Common myeloid progenitor, CD34-positive (primary cell): ENCODE data around the gene RELA.
A peak's percentile ranks its signal among the peaks of the same experiment; 100 is the strongest.

Experiments
- CTCF ChIA-PET: fragments of 350-600 bp; sonication (Branson Sonifier 250); formaldehyde crosslinking; loops from one replicate; lab custom pipeline; 2021; ENCODE audit warnings: antibody characterized with exemption; lab: Charles Lee
- POLR2A ChIA-PET: fragments of 350-600 bp; sonication (Branson Sonifier 250); formaldehyde crosslinking; loops from one replicate; lab custom pipeline; 2021; ENCODE audit warnings: antibody characterized with exemption; lab: Charles Lee
- DNase-seq, 3 donors: peaks; one replicate each; pipeline versions ENCODE4 v3.0.0 to v3.0.0-alpha.2; 2013
- H3K27ac ChIP-seq, 2 experiments: 1 replicate in 1 of 2; 2 replicates in 1 of 2; pipeline ENCODE4 v1.7.0; 2013; ENCODE audit warnings: inconsistent platforms in 2 of 2, low read length in 2 of 2, mild to moderate bottlenecking in 2 of 2, low read depth in 1 of 2, moderate library complexity in 1 of 2; ENCODE audit not compliant: severe bottlenecking in 2 of 2, insufficient read depth in 1 of 2, poor library complexity in 1 of 2
- H3K27me3 ChIP-seq, 5 experiments: replicated peaks in 2 of 5; 1 replicate in 3 of 5; 2 replicates in 2 of 5; pipeline versions ENCODE4 v1.6.1 to v1.7.0; 2013; ENCODE audit warnings: low read length in 4 of 5, mild to moderate bottlenecking in 2 of 5, moderate library complexity in 2 of 5, inconsistent platforms in 1 of 5; ENCODE audit not compliant: insufficient read depth in 5 of 5, control insufficient read depth in 4 of 5
- H3K36me3 ChIP-seq, 4 experiments: 1 replicate in 2 of 4; 2 replicates in 2 of 4; pipeline versions ENCODE4 v1.6.1 to v1.7.0; 2013; ENCODE audit warnings: low read length in 3 of 4, control low read depth in 1 of 4, mild to moderate bottlenecking in 1 of 4; ENCODE audit not compliant: control insufficient read depth in 4 of 4, insufficient read depth in 4 of 4
- H3K4me1 ChIP-seq, 4 experiments: 1 replicate in 3 of 4; 2 replicates in 1 of 4; pipeline versions ENCODE4 v1.6.1 to v1.7.1; 2013; ENCODE audit warnings: low read length in 3 of 4, mild to moderate bottlenecking in 3 of 4, control low read depth in 1 of 4, inconsistent platforms in 1 of 4, moderate library complexity in 1 of 4; ENCODE audit not compliant: control insufficient read depth in 4 of 4, insufficient read depth in 4 of 4; ENCODE audit errors: control extremely low read depth in 1 of 4
- H3K4me3 ChIP-seq, 7 experiments: 1 replicate in 4 of 7; 2 replicates in 3 of 7; pipeline versions ENCODE4 v1.5.1 to v1.7.0; 2013; ENCODE audit warnings: mild to moderate bottlenecking in 7 of 7, low read length in 6 of 7, moderate library complexity in 6 of 7, inconsistent platforms in 2 of 7, low read depth in 2 of 7, control low read depth in 1 of 7; ENCODE audit not compliant: insufficient read depth in 4 of 7, control insufficient read depth in 1 of 7; ENCODE audit errors: extremely low read depth in 1 of 7
- H3K9me3 ChIP-seq, 5 experiments: 1 replicate in 4 of 5; 2 replicates in 1 of 5; pipeline versions ENCODE4 v1.6.1 to v1.7.1; 2013; ENCODE audit warnings: low read length in 4 of 5, mild to moderate bottlenecking in 2 of 5, inconsistent platforms in 1 of 5, low read depth in 1 of 5, moderate library complexity in 1 of 5; ENCODE audit not compliant: control insufficient read depth in 4 of 5, insufficient read depth in 2 of 5; ENCODE audit errors: control extremely low read depth in 1 of 5
- WGBS: methylation state at CpG from one replicate; pipeline ENCODE4 v1.1.5; 2013; ENCODE audit not compliant: insufficient coverage; 5-methylcytosine and 5-hydroxymethylcytosine counted together

Gene RELA

DNA sequence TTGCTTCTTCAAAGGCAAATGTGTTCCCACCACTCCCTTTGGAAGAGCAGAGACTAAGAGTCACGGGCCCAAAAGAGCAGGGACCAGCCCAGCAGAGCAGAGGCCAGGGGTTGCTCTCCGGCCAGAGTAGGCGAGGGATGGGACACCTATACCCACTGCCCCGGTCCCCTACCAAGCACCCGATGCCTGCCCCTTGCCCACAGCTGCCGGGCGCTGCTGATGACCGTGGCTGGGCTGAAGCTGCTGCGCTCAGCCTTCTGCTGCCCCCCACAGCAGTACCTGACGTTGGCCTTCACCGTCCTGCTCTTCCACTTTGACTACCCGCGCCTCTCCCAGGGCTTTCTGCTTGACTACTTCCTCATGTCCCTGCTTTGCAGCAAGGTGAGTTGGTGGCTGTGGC, 35.5 kb downstream of the RELA start:
- no peaks in the 10 kb centered on the region for H3K9me3 ChIP-seq
- ChIA-PET CTCF (interaction anchor here (0.6 to 7.7 kb wide), 18 partner anchors 11 to 259 kb away, joined by 3 to 56 read pairs (median 7); partner anchors contain the start of genes KAT5, PCNX3, RELA and SIPA1), POLR2A (no interaction called here)
- 96% methylated on average over 12 of the region's 13 CpGs for WGBS
- H3K27me3 ChIP-seq: no peaks in the 10 kb centered on the region
- H3K4me1 ChIP-seq: peaks cover 0 to 5% (median 2%) of the 10 kb centered on the region in 4 experiments
- no peak overlapping the region for H3K27ac ChIP-seq
- no peak overlapping the region for H3K4me3 ChIP-seq
- H3K36me3 ChIP-seq: peaks cover 16 to 93% (median 58%) of the 10 kb centered on the region in 4 experiments
- no peak for DNase-seq

DNA sequence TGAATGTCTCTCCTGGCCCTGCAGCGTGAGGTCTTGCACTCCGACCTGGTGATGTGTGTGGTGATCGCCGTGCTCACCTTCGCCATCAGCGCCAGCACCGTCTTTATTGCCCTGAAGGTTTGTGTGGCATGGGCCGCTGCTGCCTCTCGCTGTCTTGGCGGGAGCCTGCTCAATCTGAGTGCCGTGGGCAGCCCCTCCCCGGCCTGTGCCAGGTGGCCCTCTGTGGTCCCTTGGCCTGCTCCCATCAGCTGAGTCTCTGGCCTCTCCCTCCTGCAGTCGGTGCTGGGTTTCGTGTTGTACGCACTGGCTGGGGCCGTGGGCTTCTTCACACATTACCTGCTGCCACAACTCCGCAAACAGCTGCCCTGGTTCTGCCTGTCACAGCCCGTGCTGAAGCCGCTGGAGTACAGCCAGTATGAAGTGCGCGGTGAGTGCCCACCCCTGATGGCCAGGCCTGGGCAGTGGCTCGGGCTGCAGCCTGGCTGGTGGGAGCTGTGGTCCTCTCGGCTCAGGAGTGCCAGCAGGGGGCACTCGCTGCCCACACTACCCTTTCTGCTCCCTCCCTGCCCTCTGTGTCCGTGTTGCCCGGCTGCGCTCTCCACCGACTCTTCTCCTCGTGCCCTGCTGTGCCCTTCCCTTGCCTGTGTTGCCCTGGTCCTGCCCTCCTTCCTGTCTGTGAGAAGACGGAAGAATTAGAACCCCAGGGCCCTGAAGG, 36.9 kb downstream of the RELA start:
- ChIA-PET CTCF (interaction anchor here (0.7 to 7.7 kb wide), 29 partner anchors 9 to 261 kb away, joined by 3 to 56 read pairs (median 5); partner anchors contain the start of genes KAT5, PCNX3, RELA and SIPA1), POLR2A (interaction anchor here (1.0 to 1.5 kb wide), 2 partner anchors 10 to 27 kb away, joined by 4 to 13 read pairs; partner anchors contain the start of gene PCNX3)
- peak in 2 of 3 donors; percentile 73 to 81 for DNase-seq
- no peaks in the 10 kb centered on the region for H3K27me3 ChIP-seq
- no peak overlapping the region for H3K27ac ChIP-seq
- no peak overlapping the region for H3K4me3 ChIP-seq
- peaks cover 16 to 95% (median 57%) of the 10 kb centered on the region in 4 experiments for H3K36me3 ChIP-seq
- 66% methylated on average over 29 of the region's 30 CpGs for WGBS
- H3K4me1 ChIP-seq: peaks cover 0 to 5% (median 2%) of the 10 kb centered on the region in 4 experiments
- no peaks in the 10 kb centered on the region for H3K9me3 ChIP-seq

DNA sequence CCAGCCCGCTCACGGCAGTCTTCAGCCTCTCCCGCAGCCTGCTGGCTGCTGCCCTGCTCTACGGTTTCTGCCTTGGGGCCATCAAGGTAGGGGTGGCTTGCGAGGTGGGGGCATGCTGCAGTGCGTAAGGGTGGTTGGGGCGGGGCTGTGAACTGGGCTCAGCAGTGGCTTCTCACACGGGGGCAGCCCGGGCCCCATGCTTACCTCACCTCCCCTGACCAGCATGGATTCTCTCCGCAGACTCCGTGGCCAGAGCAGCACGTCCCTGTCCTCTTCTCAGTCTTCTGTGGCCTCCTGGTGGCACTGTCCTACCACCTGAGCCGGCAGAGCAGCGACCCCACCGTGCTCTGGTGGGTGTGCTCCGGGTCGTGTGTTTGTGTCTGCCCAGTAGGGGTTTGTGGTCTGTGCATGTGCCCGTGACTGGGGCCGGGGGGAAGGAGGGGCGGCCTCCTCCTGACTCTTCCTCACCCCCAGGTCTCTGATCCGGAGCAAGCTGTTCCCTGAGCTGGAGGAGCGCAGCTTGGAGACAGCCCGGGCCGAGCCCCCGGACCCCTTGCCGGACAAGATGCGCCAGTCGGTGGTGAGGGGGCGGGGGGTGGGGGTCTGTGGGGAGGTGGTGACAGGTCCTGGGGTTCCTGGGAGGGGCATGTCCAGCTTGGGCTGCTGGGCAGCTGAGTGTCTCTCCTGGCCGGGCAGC, 37.6 kb downstream of the RELA start:
- ChIA-PET POLR2A (interaction anchor here (1.0 to 1.5 kb wide), 2 partner anchors 10 to 28 kb away, joined by 4 to 13 read pairs; partner anchors contain the start of gene PCNX3), CTCF (interaction anchor here (0.8 to 7.7 kb wide), 23 partner anchors 8 to 257 kb away, joined by 3 to 56 read pairs (median 6); partner anchors contain the start of genes KAT5, PCNX3, RELA and SIPA1)
- Histone ChIP-seq H3K27ac (no peak overlapping the region), H3K4me1 (peaks cover 0 to 5% (median 2%) of the 10 kb centered on the region in 4 experiments), H3K4me3 (no peak overlapping the region), H3K9me3 (no peaks in the 10 kb centered on the region), H3K36me3 (peaks cover 18 to 95% (median 56%) of the 10 kb centered on the region in 4 experiments), H3K27me3 (no peaks in the 10 kb centered on the region)
- 88% methylated on average over 15 of the region's 30 CpGs for WGBS
- no peak for DNase-seq

GRCh38 chr11:65623852-65624616, 38.7 kb downstream of the RELA start:
- Histone ChIP-seq H3K27ac (no peak overlapping the region), H3K9me3 (no peaks in the 10 kb centered on the region), H3K27me3 (no peaks in the 10 kb centered on the region), H3K4me3 (no peak overlapping the region), H3K36me3 (peaks cover 15 to 95% (median 59%) of the 10 kb centered on the region in 4 experiments), H3K4me1 (peaks cover 0 to 5% (median 2%) of the 10 kb centered on the region in 4 experiments)
- ChIA-PET CTCF (interaction anchor here (1.1 to 7.7 kb wide), 9 partner anchors 8 to 235 kb away, joined by 3 to 56 read pairs (median 5); partner anchors contain the start of genes KAT5, RELA and SIPA1), POLR2A (no interaction called here)
- WGBS: 96% methylated on average over 15 of the region's 25 CpGs
- no peak for DNase-seq

DNA sequence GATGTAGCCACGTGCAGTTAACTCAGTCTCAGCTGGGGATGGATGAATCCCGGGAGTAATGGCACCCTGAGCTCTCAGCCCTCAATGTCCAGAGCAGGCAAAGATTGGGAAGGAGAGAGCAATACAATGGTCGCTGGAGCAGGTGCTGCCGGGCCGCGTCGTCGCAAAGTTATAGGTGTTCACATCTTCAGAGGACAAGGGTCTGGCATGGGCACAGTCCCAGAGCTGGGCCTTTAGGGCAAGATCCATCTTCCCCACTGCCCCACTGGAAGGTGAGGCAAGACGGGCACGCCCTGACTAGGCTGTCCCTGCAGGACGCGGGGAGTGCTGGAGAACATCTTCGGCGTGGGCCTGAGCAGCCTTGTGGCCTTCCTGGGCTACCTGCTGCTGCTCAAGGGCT, 39.5 kb downstream of the RELA start:
- no peak for DNase-seq
- no peak overlapping the region for H3K4me3 ChIP-seq
- peaks cover 0 to 5% (median 2%) of the 10 kb centered on the region in 4 experiments for H3K4me1 ChIP-seq
- H3K27ac ChIP-seq: no peak overlapping the region
- no peaks in the 10 kb centered on the region for H3K9me3 ChIP-seq
- WGBS: 98% methylated on average over 11 of the region's 14 CpGs
- ChIA-PET CTCF (interaction anchor here (1.1 to 7.7 kb wide), 8 partner anchors 9 to 236 kb away, joined by 3 to 56 read pairs (median 4); partner anchors contain the start of genes KAT5 and SIPA1), POLR2A (no interaction called here)
- H3K27me3 ChIP-seq: no peaks in the 10 kb centered on the region
- peaks cover 12 to 95% (median 61%) of the 10 kb centered on the region in 4 experiments for H3K36me3 ChIP-seq

GRCh38 chr11:65622011-65622410, 40.7 kb downstream of the RELA start:
- no peaks in the 10 kb centered on the region for H3K9me3 ChIP-seq
- H3K27ac ChIP-seq: no peak overlapping the region
- H3K36me3 ChIP-seq: peaks cover 16 to 94% (median 58%) of the 10 kb centered on the region in 4 experiments
- CTCF ChIA-PET: interaction anchor here (0.7 to 3.9 kb wide), 5 partner anchors 10 to 155 kb away, joined by 3 to 18 read pairs (median 3); no protein-coding TSS in a partner anchor
- WGBS: 95% methylated on average over 14 of the region's 16 CpGs
- peaks cover 0 to 9% (median 5%) of the 10 kb centered on the region in 4 experiments for H3K4me1 ChIP-seq
- no peak overlapping the region for H3K4me3 ChIP-seq
- H3K27me3 ChIP-seq: no peaks in the 10 kb centered on the region
- POLR2A ChIA-PET: no interaction called here
- no peak for DNase-seq
